ENCODE results near the gene FASTK.

The FASTK gene

DNA sequence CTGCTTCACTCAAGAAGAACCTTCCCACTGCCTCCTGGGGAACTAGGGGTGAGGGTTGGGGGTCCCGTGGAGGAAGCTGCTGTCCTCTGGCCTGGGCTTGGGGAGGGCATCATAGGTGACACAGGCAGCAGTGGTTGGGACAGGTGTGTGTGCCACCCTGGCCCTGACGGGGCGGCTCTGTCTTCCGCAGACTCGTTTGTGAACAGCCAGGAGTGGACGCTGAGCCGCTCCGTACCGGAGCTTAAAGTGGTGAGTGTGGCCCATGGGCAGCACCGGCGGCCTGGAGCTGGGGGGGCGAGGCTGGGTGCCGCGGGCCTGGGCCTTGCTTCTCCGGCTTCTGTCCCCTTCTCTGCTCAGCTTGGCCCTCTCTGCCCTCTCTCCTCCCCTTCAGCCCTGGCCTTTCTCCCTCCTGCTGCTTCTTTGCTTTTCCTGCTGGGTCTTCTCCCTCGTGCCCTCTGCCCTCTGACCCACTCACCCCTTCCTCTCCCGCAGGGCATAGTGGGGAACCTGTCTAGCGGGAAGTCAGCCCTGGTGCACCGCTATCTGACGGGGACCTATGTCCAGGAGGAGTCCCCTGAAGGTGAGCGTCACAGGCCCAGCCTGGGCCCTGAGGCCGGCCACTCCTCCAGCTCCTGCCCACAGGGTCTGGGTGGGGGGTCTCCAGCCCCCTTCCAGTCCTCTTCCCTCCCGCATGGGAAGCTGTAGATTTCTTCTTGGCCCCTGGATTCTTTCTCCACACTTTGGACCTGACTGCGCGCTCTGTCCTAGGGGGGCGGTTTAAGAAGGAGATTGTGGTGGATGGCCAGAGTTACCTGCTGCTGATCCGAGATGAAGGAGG is 36.2 kb upstream of the FASTK start:
- Histone ChIP-seq H3K36me3 (ENCODE audit: control insufficient read depth, insufficient read depth, low read length, severe bottlenecking) (peaks cover 40% of the 10 kb centered on the region), H3K27me3 (replicated peaks; ENCODE audit: control insufficient read depth, insufficient read depth, low read length) (no peaks in the 10 kb centered on the region), H3K9ac (ENCODE audit: low read length) (no peak overlapping the region), H3K4me3 (ENCODE audit: low read length) (no peak overlapping the region), H3K9me3 (ENCODE audit: control insufficient read depth, low read length) (no peaks in the 10 kb centered on the region), H3K4me1 (ENCODE audit: control insufficient read depth, insufficient read depth, low read length) (no peaks in the 10 kb centered on the region)
- DNase-seq (ENCODE audit: low read depth): no peak

DNA sequence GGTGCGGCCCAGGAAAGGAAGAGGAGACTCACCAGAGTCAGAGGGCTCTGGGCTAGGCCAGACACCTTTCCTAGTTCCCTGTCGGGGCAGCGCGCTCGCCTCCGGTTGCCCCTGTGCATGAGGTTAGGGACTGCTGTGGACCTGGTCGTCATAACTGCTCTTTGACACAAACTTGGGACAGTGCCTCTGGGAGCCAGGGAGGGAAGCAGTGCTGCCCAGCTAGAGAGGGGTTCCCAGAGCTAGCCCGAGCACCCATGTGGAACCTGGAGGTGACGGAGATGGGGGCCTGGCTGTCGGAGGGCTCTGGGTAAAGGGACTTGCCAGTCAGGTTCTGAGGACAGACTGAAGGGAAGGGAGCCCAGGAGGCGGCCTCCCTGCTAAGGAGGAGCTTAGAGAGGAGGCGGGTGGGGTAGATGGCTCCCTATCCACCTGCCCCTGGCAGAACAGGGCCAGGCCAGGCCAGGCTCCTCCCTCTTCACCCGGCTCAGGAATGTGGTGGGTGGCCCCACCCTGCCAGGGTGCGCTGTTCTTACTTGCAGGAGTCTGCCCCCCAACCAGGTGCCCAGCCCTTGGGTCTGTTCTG is 35.3 kb upstream of the FASTK start:
- Histone ChIP-seq H3K9me3 (ENCODE audit: control insufficient read depth, low read length) (no peaks in the 10 kb centered on the region), H3K4me3 (ENCODE audit: low read length) (no peak overlapping the region)
- DNase-seq (ENCODE audit: low read depth): no peak

DNA sequence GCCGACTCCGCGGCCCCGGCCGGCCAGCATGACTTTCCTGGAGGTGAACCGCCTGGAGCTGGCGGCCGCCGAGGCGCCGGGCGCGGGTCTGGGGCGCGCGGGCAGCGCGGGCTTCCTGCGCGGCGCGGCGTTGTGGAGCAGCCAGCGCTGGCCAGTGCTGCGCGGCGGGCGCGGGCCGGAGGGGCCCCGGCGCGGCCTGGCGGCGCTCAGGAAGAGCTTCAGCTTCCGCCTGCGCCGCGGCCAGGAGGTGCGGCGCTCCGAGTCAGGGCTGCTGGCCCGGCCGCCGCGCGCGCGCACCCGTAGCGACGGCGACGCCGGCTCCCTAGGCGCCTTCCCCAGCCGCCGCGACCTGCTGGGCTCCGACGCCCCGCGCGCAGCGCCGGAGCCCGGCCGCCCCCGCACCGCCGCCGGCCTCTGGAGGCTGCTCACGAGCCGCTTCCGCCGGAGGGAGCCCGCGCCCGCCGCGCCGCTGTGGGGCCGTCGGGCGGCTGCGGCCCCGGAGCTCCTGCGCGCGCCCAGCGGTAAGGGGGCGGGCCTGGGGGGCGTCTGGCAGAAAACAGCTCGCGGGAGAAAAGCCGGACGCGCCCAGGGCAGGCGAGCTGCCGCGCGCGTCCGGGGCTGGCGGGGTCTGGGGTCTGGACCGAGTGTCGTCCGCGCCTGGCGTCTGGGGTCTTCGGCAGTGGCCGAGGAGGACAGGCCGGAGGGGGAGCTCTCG is 34.7 kb upstream of the FASTK start:
- no peaks in the 10 kb centered on the region for H3K9me3 ChIP-seq (ENCODE audit: control insufficient read depth, low read length)
- no peaks in the 10 kb centered on the region for H3K27me3 ChIP-seq (replicated peaks; ENCODE audit: control insufficient read depth, insufficient read depth, low read length)
- peak; percentile 70 for DNase-seq (ENCODE audit: low read depth)
- peaks cover under 1% of the 10 kb centered on the region for H3K4me1 ChIP-seq (ENCODE audit: control insufficient read depth, insufficient read depth, low read length)
- peaks cover 24% of the 10 kb centered on the region for H3K36me3 ChIP-seq (ENCODE audit: control insufficient read depth, insufficient read depth, low read length, severe bottlenecking)
- H3K9ac ChIP-seq (ENCODE audit: low read length): no peak overlapping the region
- no peak overlapping the region for H3K4me3 ChIP-seq (ENCODE audit: low read length)

More for the DNA sequence above, 35.3 kb upstream of the FASTK start:
- Histone ChIP-seq H3K9ac (ENCODE audit: low read length) (no peak overlapping the region), H3K36me3 (ENCODE audit: control insufficient read depth, insufficient read depth, low read length, severe bottlenecking) (peaks cover 31% of the 10 kb centered on the region), H3K27me3 (replicated peaks; ENCODE audit: control insufficient read depth, insufficient read depth, low read length) (no peaks in the 10 kb centered on the region), H3K4me1 (ENCODE audit: control insufficient read depth, insufficient read depth, low read length) (no peaks in the 10 kb centered on the region)

DNA sequence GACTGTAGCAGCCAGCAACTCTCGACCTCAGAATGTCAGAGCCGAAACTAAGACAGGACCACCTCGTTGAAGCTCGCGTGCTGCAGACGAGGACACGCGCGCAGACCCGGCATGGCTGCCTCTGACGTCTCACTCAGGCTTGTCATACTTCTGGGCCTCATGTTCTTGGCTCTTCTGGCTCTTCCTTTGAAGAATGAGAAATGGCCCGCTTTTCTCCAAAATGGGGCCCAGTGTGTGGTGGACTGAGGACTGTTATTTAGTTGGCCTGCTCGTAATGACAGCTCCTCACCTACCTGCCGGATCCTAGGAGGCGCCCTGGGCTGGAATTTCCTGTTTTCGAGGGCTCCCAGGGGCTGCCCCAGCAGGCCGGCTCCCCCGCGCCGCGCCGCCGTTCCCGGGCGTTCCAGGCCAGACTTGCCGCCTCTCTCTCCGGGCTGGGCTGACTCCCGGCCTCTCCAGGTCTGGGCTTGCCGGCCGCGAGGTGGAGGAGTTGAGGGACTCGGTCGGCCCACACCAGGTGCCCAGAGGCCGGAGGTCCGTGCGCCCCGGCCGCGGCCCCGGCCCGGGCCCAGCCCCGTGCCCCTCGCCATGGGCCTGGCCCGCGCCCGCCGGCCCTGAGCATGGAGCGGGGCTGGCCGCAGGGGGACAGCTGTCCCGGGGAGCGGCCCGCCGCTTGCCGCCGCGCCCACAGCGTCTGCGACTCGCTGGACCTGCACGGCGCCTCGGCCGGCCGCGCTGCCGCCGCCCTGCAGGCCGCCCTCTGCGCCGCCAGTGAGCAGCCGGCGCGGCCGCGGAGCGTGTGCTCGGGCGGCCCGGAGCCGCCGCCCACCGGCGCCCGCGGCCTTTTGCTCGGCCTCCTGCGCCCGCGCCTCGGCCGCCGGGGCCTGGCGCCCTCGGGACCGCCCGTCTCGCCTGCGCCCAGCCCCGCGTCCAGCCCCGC is 33.8 kb upstream of the FASTK start:
- Histone ChIP-seq H3K36me3 (ENCODE audit: control insufficient read depth, insufficient read depth, low read length, severe bottlenecking) (peaks cover 16% of the 10 kb centered on the region), H3K9me3 (ENCODE audit: control insufficient read depth, low read length) (no peaks in the 10 kb centered on the region), H3K9ac (ENCODE audit: low read length) (no peak overlapping the region), H3K4me3 (ENCODE audit: low read length) (no peak overlapping the region), H3K4me1 (ENCODE audit: control insufficient read depth, insufficient read depth, low read length) (peaks cover 9% of the 10 kb centered on the region), H3K27me3 (replicated peaks; ENCODE audit: control insufficient read depth, insufficient read depth, low read length) (no peaks in the 10 kb centered on the region)
- peak; percentile 46 for DNase-seq (ENCODE audit: low read depth)

DNA sequence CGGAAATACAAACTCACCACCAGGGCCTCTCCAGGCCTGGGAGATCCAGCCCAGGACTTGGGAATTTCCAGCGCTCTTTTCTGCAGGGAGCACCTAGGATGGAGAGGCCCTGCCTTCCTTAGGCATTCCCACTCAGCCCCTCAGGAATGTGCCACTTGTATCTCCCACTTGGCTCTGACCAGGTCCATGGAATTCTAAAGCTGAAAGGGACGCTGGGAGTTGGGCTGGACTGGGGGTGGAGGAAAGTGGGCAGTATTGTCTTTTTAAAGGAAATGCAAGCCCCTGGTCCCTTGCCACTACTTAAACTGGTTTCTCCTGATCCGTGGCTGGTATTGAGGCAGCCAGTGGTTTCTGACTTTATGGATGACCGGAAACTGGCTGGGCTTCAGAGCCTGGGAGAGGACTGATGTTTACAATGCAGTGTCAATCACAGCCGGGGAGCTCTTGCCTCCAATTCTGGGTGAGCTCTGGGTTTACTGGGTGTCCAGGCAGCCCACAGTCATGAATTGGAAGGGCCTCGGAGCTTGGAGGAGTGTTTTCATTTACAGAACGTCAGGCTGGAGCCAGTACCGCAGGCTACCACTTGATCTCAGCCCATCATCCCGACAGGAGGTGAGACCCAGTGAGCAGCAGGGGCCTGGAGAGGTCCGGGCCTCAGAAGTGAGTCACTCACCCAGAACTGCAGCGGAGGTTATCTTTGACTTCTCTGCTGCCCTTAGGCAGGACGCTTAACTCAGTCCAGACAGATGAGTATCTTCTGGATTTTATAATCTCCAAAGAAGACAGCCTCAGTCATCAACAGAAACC is 32.9 kb upstream of the FASTK start:
- Histone ChIP-seq H3K9ac (ENCODE audit: low read length) (no peak overlapping the region), H3K4me1 (ENCODE audit: control insufficient read depth, insufficient read depth, low read length) (peaks cover 13% of the 10 kb centered on the region), H3K4me3 (ENCODE audit: low read length) (no peak overlapping the region), H3K36me3 (ENCODE audit: control insufficient read depth, insufficient read depth, low read length, severe bottlenecking) (peaks cover 7% of the 10 kb centered on the region), H3K27me3 (replicated peaks; ENCODE audit: control insufficient read depth, insufficient read depth, low read length) (no peaks in the 10 kb centered on the region), H3K9me3 (ENCODE audit: control insufficient read depth, low read length) (no peaks in the 10 kb centered on the region)
- peak; percentile 55 for DNase-seq (ENCODE audit: low read depth)

DNA sequence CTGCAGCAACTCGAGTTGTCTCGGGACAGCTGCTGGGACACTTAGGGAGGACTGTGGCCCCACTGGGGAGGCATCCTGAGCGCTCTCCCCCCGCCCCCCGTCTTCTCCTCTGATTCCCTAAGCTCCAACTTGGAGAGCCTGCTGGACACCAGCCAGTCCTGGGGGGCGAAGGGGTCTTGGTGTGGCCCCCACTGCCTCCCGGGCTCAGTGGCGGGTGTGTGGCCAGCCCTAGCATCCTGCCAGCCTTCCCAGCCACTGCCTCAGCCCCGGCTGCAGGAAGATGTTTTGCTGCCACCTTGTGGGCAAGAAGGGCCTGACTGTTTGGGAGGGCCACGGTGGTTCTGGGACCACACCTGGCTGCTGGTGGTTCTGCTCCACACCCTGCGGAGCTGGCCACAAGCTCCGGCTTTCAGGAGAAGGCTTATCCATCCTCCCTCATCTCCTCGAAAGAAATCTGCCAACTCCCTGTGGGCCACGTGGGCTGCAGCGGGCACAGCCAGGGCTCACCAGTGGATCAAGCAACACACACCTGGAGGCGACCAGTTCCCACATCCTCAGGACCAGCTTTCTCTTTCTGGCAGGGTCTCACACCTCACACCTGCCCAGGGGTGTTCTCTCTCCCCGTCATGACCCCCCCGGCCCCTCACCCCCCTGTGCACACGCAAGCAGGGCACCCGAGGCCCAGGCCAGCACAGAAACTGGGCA is 30.5 kb upstream of the FASTK start:
- Histone ChIP-seq H3K27me3 (replicated peaks; ENCODE audit: control insufficient read depth, insufficient read depth, low read length) (no peaks in the 10 kb centered on the region), H3K9me3 (ENCODE audit: control insufficient read depth, low read length) (no peaks in the 10 kb centered on the region), H3K4me1 (ENCODE audit: control insufficient read depth, insufficient read depth, low read length) (peaks cover 13% of the 10 kb centered on the region), H3K36me3 (ENCODE audit: control insufficient read depth, insufficient read depth, low read length, severe bottlenecking) (peaks cover 5% of the 10 kb centered on the region), H3K9ac (ENCODE audit: low read length) (peak overlapping the region; percentile 20), H3K4me3 (ENCODE audit: low read length) (no peak overlapping the region)
- DNase-seq (ENCODE audit: low read depth): peak; percentile 89

DNA sequence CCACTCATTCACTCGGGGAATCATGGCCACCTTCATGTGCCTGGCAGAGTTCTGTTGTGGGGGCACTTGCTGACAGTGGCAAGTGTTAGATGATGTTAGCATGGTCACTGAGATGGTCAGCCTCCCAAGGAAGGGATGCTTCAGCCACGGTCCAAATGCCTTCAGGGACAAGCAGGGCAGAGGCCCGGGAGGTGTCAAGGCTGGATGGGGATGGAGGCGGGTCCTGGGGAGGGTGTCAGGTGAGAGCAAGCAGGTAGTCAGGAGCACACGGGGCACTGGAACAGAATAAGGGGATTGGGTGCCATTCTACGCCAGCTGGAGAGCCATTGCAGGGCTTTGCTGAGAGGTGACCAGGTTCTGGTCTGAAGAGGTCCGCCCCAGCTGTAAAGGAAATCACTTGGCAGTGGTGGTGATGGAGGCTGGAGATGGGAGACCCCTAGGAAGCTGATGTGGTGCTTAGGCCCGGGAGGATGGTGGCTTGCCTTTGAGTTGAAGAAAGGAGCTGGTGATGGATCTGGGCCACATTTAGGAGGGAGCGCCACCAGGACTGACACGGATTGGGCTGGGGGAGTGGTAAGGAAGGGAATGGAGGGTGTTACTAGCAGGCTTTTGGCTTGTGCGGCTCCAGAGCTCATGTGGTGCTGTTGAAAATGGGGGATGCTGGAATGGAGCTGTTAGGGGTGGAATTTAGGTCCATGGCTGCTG is 29.8 kb upstream of the FASTK start:
- H3K27me3 ChIP-seq (replicated peaks; ENCODE audit: control insufficient read depth, insufficient read depth, low read length): no peaks in the 10 kb centered on the region
- H3K36me3 ChIP-seq (ENCODE audit: control insufficient read depth, insufficient read depth, low read length, severe bottlenecking): peaks cover 5% of the 10 kb centered on the region
- peaks cover 14% of the 10 kb centered on the region for H3K4me1 ChIP-seq (ENCODE audit: control insufficient read depth, insufficient read depth, low read length)
- H3K9me3 ChIP-seq (ENCODE audit: control insufficient read depth, low read length): no peaks in the 10 kb centered on the region
- no peak overlapping the region for H3K4me3 ChIP-seq (ENCODE audit: low read length)
- H3K9ac ChIP-seq (ENCODE audit: low read length): peak overlapping the region; percentile 20
- no peak for DNase-seq (ENCODE audit: low read depth)

DNA sequence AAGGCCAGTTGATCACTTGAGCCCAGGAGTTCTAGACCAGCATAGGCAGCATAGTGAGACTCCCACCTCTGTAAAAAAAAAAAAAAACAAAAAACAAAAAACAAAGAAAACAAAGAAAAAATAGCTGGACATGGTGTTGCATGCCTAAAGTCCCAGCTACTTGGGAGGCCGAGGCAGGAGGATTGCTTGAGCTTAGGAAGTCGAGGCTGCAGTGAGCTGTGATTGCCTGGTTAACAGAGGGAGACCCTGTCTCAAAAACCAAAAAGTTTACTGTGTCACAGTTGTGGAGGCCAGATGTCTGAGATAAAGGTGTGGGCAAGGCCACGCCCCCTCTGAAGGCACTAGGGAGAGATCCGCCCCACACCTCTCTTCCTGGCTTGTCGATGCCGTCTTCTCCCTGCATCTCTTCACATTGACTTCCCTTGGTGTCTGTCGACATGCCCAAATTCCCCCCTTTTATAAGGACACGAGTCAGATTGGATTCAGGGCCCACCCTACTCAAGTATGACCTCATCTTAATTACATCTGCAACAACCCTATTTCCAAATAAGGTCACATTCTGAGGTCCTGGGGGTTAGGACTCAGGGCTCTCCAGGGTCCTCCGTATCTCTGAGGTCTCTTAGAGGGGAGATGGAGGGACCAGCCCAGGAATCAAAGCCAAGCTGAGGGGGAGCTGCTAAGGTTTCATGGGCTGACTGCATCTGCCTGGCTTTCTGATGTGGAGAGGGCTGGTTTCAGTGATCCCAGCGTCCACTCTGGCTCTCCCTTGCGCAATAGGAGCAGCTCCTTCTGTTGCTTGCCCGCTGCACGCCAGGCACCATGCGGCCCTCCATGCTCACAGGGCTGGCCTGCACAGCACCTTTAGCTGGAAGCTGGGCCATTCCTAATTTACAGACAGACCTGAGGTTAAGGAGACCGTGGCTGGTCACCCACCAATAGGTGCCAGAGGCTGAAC is 28.8 kb upstream of the FASTK start:
- peak; percentile 39 for DNase-seq (ENCODE audit: low read depth)
- Histone ChIP-seq H3K4me1 (ENCODE audit: control insufficient read depth, insufficient read depth, low read length) (peaks cover 24% of the 10 kb centered on the region), H3K4me3 (ENCODE audit: low read length) (no peak overlapping the region), H3K9me3 (ENCODE audit: control insufficient read depth, low read length) (no peaks in the 10 kb centered on the region), H3K36me3 (ENCODE audit: control insufficient read depth, insufficient read depth, low read length, severe bottlenecking) (peaks cover 9% of the 10 kb centered on the region), H3K27me3 (replicated peaks; ENCODE audit: control insufficient read depth, insufficient read depth, low read length) (no peaks in the 10 kb centered on the region), H3K9ac (ENCODE audit: low read length) (peak overlapping the region; percentile 20)

DNA sequence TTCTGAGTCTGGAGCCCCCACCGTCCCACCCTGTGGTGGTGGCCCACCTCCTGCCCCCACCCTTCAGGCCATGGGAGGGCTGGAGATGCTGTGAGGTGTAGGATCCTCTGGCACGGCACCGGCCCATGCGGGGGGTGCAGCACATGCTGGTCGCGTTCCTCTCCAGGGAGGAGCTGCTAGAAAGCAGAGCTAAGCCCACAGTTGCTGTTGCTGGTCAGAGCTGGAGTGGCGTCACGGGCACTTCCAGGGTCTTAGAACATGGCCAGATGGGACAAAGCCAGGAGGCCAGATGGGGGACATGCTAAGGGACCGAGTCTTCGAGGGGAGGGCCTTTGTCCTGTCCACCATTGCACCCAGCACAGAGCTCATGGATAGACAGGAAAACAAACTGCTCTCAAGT is 27.3 kb upstream of the FASTK start:
- DNase-seq (ENCODE audit: low read depth): no peak
- Histone ChIP-seq H3K4me3 (ENCODE audit: low read length) (no peak overlapping the region), H3K9me3 (ENCODE audit: control insufficient read depth, low read length) (no peaks in the 10 kb centered on the region), H3K4me1 (ENCODE audit: control insufficient read depth, insufficient read depth, low read length) (peaks cover 24% of the 10 kb centered on the region), H3K27me3 (replicated peaks; ENCODE audit: control insufficient read depth, insufficient read depth, low read length) (no peaks in the 10 kb centered on the region), H3K36me3 (ENCODE audit: control insufficient read depth, insufficient read depth, low read length, severe bottlenecking) (peaks cover 9% of the 10 kb centered on the region), H3K9ac (ENCODE audit: low read length) (no peak overlapping the region)

All from adipocyte (in vitro differentiated cells).